Measurements from ENCODE around the gene NOL3. TPM values are rescaled to one million over a fixed set of nuclear protein-coding genes. Genes with fewer than 3 reads are reported as not detected.
"Not testable (repeated sequence)": the region's sequence is repeated elsewhere in the genome, so short reads cannot be mapped to it uniquely, and the experiment has no call there.

Gene NOL3
- total and polyA plus RNA-seq, 2 of the 13 experiments (the other 11 are each of a cell fraction or from before 2014, with no cell fraction given), result 5.7 to 20.5 TPM

GRCh38 chr16:67170168-67170948 is at the start of gene NOL3 (continued):
- TF ChIP-seq, protein P1, sequence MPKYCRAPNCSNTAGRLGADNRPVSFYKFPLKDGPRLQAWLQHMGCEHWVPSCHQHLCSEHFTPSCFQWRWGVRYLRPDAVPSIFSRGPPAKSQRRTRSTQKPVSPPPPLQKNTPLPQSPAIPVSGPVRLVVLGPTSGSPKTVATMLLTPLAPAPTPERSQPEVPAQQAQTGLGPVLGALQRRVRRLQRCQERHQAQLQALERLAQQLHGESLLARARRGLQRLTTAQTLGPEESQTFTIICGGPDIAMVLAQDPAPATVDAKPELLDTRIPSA (CRISPR knock-in tag; IDR thresholded peaks at IDR 0.05; ENCODE audit: borderline replicate concordance), result no peak
- TF ChIP-seq BRD4 (CRISPR knock-in tag; IDR thresholded peaks at IDR 0.05) (0 out of 2 replicates have a peak, but pooled peaks have one; percentile 47), ADNP (CRISPR knock-in tag; IDR thresholded peaks at IDR 0.05) (no peak), ZBTB33 (CRISPR knock-in tag; IDR thresholded peaks at IDR 0.05) (peak; percentile 43; the same call in 1 of the 2 replicates), HMGXB4 (CRISPR knock-in tag; IDR thresholded peaks at IDR 0.05; ENCODE audit: borderline replicate concordance in 1 of 2, low read depth in 1 of 2) (peak in 1 of 2 experiments; percentile 82; a peak in 3 of 4 replicates), SAP130 (CRISPR knock-in tag; IDR thresholded peaks at IDR 0.05; ENCODE audit: low read depth) (peak; percentile 52), RELA (CRISPR knock-in tag; IDR thresholded peaks at IDR 0.05) (peak; percentile 16; the same call in 1 of the 2 replicates), PATZ1 (CRISPR knock-in tag; IDR thresholded peaks at IDR 0.05) (peak; percentile 78), IKZF1 (IDR thresholded peaks at IDR 0.05) (no peak)
- TF ChIP-seq, protein P2, sequence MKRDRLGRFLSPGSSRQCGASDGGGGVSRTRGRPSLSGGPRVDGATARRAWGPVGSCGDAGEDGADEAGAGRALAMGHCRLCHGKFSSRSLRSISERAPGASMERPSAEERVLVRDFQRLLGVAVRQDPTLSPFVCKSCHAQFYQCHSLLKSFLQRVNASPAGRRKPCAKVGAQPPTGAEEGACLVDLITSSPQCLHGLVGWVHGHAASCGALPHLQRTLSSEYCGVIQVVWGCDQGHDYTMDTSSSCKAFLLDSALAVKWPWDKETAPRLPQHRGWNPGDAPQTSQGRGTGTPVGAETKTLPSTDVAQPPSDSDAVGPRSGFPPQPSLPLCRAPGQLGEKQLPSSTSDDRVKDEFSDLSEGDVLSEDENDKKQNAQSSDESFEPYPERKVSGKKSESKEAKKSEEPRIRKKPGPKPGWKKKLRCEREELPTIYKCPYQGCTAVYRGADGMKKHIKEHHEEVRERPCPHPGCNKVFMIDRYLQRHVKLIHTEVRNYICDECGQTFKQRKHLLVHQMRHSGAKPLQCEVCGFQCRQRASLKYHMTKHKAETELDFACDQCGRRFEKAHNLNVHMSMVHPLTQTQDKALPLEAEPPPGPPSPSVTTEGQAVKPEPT (CRISPR knock-in tag; IDR thresholded peaks at IDR 0.05; ENCODE audit: low read depth), result no peak

DNA sequence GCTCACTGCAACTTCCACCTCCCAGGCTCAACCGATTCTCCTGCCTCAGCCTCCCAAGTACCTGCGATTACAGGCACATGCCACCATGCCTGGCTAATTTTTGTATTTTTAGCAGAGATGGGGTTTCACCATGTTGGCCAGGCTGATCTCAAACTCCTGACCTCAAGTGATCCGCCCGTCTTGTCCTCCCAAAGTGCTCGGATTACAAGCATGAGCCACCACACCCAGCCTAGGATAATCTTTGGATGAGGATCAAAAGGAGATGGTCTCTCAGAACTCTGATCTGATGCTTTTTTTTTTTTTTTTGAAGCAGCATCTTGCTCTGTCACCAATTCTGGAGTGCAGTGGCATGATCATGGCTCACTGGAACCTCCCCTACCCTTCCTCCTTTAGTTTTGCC is 47.5 kb upstream of the NOL3 start:
- CTCF ChIA-PET (ENCODE audit: low intra/inter-chr PET ratio, low total read pairs); H2AFZ ChIP-seq (ENCODE audit: low read length); DNase-seq (ENCODE audit: low spot score); H3K4me3 ChIP-seq (replicated peaks in 1 of 3; ENCODE audit: insufficient read depth in 1 of 3, low read depth in 2 of 3, low read length in 3 of 3); ATAC-seq; H3K4me2 ChIP-seq (ENCODE audit: low read depth, low read length); BruUV-seq (replicated peaks); intact Hi-C loops (cut with micrococcal nuclease; ENCODE audit: unreplicated experiment); H3K27me3 ChIP-seq (ENCODE audit: control insufficient read depth in 1 of 2, insufficient read depth in 2 of 2, low read length in 2 of 2); in situ Hi-C loops (cut with HindIII; ENCODE audit: extremely low pct_ligation_motif_present, low pct_unique_long_range_greater_than_20kb); FAIRE-seq; H3K27ac ChIP-seq (ENCODE audit: extremely low read length, insufficient read depth, low read length); H3K9ac ChIP-seq (ENCODE audit: insufficient read depth, low read depth, low read length); H3K9me3 ChIP-seq (ENCODE audit: low read length): not testable (repeated sequence)
- WGBS (ENCODE audit: low lambda C conversion rate), result 96% methylated on average over 5 of the region's 5 CpGs
- peaks cover 73% of the 10 kb centered on the region for H3K79me2 ChIP-seq (ENCODE audit: insufficient read depth, low read length)
- H3K36me3 ChIP-seq (replicated peaks in 1 of 2; ENCODE audit: control insufficient read depth in 1 of 2, insufficient read depth in 2 of 2, low read length in 2 of 2), result peaks cover 49 to 82% of the 10 kb centered on the region in 2 experiments
- peaks cover 55% of the 10 kb centered on the region for H4K20me1 ChIP-seq (ENCODE audit: insufficient read depth, low read length)
- H3K4me1 ChIP-seq (ENCODE audit: insufficient read depth, low read length), result peaks cover 13% of the 10 kb centered on the region
- POLR2A ChIA-PET, result interaction anchor here (1.3 kb wide), 1 partner anchor 11 kb away, joined by 3 read pairs; no protein-coding TSS in a partner anchor
